RWPE1 (cell line): ENCODE measurements around the gene SLC7A14.

ENCODE experiments used
- CTCF ChIA-PET: fragments of 350-600 bp; sonication (Branson Sonifier 250); formaldehyde crosslinking; extraction: SDS; loops from one replicate; lab custom pipeline; 2021; lab: Yijun Ruan, JAX
- POLR2A ChIA-PET: fragments of 400-600 bp; formaldehyde crosslinking; extraction: SDS; loops from one replicate; lab custom pipeline; 2020; ENCODE audit warnings: antibody characterized with exemption; ENCODE audit not compliant: low non-redundant PET; lab: Yijun Ruan, JAX
- DNase-seq: peaks from one replicate; pipeline ENCODE4 v3.0.0; 2012; ENCODE audit warnings: low spot score
- H3K27ac ChIP-seq: fragments of 450-650 bp; 2 replicates; pipeline ENCODE4 v1.5.1; 2017
- CTCF ChIP-seq: fragments of 450-650 bp; conservative IDR thresholded peaks from 2 replicates; pipeline ENCODE4 v1.5.1; 2017; ENCODE audit warnings: low read depth, mild to moderate bottlenecking

SLC7A14 gene

GRCh38 chr3:170470063-170471016 is 115.5 kb downstream of the SLC7A14 start:
- POLR2A ChIA-PET = no interaction called here
- CTCF ChIA-PET = interaction anchor here (0.7 to 0.8 kb wide), 2 partner anchors 60 to 70 kb away, joined by 3 to 6 read pairs; no protein-coding TSS in a partner anchor
- no peak for TF ChIP-seq CTCF
- no peak overlapping the region for H3K27ac ChIP-seq
- DNase-seq = no peak

- peak overlapping the region; percentile 68 for H3K27ac ChIP-seq
- TF ChIP-seq CTCF = no peak
These were observed 116.5 kb downstream of the SLC7A14 start for GRCh38 chr3:170469151-170470062.

GRCh38 chr3:170467571-170468147 is 118.2 kb downstream of the SLC7A14 start:
- DNase-seq = no peak
- no peak overlapping the region for H3K27ac ChIP-seq
- POLR2A ChIA-PET = no interaction called here
- no peak for TF ChIP-seq CTCF
- CTCF ChIA-PET = no interaction called here

More at GRCh38 chr3:170469151-170470062, 116.5 kb downstream of the SLC7A14 start:
- ChIA-PET CTCF (no interaction called here), POLR2A (interaction anchor here (0.6 kb wide), 1 partner anchor 281 kb away, joined by 10 read pairs; no protein-coding TSS in a partner anchor)
- no peak for DNase-seq

- no peak overlapping the region for H3K27ac ChIP-seq
- no peak for DNase-seq
- no peak for TF ChIP-seq CTCF
- ChIA-PET POLR2A (no interaction called here), CTCF (no interaction called here)
These were observed 118.9 kb downstream of the SLC7A14 start for GRCh38 chr3:170467007-170467406.

DNA sequence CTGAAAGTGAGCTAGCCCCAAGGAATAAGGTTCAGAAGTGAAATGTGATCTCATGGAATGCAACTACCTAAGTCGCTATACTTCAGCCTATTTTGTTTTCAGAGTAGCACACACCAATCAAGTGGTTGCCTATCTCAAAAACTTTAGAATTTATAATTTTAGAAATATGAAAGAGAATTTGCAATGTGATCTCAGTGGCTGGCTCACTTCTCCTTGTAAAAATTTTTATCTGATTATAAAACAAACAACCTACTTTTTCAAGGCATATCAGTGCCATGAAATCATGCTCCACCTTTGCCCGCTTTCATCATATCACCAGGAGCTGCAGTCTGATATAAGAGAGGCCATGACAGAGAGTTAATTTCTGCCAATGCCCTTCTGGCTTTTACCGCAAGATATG is 119.9 kb downstream of the SLC7A14 start:
- no peak for TF ChIP-seq CTCF
- DNase-seq = no peak
- H3K27ac ChIP-seq = no peak overlapping the region
- CTCF ChIA-PET = no interaction called here
- POLR2A ChIA-PET = no interaction called here

GRCh38 chr3:170463011-170463410 is 122.9 kb downstream of the SLC7A14 start:
- POLR2A ChIA-PET = no interaction called here
- no peak for TF ChIP-seq CTCF
- no peak overlapping the region for H3K27ac ChIP-seq
- CTCF ChIA-PET = no interaction called here
- DNase-seq = no peak
